Measurements from ENCODE around the gene ZNF846.
A peak's percentile ranks its signal among the peaks of the same experiment; 100 is the strongest.
"Not testable (repeated sequence)": the region's sequence is repeated elsewhere in the genome, so short reads cannot be mapped to it uniquely, and the experiment has no call there.

ZNF846 gene

DNA sequence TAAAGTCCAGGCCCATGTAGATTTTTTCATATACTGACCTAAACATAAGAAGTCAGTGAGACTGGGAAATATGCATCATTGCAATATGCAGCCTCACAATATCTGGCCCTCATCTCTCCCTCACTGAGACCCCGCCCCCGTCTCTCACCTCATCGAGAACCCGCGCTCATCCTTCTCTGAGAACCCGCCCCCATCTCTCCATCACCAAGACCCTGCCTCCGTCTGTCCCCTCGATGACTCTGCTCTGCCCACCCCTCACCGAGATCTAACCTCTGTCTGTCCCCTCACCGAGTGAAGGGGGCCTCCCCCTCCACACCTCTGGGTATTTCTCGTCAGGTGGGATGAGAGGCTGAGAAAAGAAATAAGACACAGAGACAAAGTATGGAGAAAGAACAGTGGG is 20.5 kb upstream of the ZNF846 start:
- no peak for DNase-seq (ENCODE audit: low read depth)
- H3K4me3 ChIP-seq (ENCODE audit: low read length), result no peak overlapping the region
- TF ChIP-seq, protein P1, sequence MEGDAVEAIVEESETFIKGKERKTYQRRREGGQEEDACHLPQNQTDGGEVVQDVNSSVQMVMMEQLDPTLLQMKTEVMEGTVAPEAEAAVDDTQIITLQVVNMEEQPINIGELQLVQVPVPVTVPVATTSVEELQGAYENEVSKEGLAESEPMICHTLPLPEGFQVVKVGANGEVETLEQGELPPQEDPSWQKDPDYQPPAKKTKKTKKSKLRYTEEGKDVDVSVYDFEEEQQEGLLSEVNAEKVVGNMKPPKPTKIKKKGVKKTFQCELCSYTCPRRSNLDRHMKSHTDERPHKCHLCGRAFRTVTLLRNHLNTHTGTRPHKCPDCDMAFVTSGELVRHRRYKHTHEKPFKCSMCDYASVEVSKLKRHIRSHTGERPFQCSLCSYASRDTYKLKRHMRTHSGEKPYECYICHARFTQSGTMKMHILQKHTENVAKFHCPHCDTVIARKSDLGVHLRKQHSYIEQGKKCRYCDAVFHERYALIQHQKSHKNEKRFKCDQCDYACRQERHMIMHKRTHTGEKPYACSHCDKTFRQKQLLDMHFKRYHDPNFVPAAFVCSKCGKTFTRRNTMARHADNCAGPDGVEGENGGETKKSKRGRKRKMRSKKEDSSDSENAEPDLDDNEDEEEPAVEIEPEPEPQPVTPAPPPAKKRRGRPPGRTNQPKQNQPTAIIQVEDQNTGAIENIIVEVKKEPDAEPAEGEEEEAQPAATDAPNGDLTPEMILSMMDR (conservative IDR thresholded peaks at IDR 0.05; ENCODE audit: low read length), result no peak

DNA sequence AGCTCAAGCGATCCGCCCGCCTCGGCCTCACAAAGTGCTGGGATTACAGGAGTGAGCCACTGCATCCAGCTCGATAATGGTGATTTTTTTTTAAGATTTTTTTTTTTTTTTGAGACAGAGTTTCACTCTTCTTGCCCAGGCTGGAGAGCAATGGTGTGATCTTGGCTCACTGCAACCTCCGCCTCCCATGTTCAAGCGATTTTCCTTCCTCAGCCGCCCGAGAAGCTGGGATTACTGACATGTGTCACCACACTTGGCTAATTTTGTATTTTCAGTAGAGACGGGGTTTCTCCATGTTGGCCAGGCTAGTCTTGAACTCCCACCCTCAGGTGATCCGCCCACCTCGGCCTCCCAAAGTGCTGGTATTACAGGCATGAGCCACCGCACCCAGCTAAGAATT is 20.1 kb upstream of the ZNF846 start:
- DNase-seq (ENCODE audit: low read depth); H3K4me3 ChIP-seq (ENCODE audit: low read length): not testable (repeated sequence)

DNA sequence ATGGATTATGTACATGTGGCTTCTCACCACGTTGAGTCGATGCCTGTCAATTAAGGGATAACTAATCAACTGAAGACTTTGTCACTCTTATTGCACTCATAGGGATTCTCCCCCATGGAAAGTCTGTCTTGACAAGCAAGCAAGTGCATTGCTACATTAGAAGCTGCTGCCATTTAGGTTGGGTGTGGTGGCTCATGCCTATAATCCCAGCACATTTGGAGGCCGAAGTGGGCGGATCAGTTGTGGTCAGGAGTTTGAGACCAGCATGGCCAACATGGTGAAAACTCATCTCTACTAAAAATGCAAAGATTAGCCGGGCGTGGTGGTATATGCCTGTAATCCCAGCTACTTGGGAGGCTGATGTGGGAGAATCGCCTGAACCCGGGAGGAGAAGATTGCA is 18.3 kb upstream of the ZNF846 start:
- TF ChIP-seq, protein P1 (conservative IDR thresholded peaks at IDR 0.05; ENCODE audit: low read length), result no peak
- DNase-seq (ENCODE audit: low read depth), result no peak
- H3K4me3 ChIP-seq (ENCODE audit: low read length), result no peak overlapping the region

DNA sequence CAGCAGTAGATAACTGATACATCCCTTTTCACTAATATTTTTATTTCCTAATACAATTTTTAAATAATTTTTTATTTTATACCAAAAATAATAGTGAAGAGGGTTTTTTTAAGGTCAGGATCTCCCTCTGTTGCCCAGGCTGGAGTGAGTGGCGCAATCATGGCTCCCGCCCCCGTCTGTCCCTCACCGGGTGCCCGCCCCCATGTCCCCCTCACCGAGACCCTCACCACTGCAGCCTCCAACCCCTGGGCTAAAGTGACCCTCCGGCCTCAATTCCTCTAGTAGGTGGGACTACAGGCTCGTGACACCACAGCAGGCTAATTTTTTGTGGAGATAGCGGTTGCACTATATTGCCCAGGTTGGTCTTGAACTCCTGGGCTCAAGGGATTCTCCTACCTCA is 17.8 kb upstream of the ZNF846 start:
- no peak for DNase-seq (ENCODE audit: low read depth)
- H3K4me3 ChIP-seq (ENCODE audit: low read length), result peak overlapping the region; percentile 95
- TF ChIP-seq, protein P1 (conservative IDR thresholded peaks at IDR 0.05; ENCODE audit: low read length), result no peak

DNA sequence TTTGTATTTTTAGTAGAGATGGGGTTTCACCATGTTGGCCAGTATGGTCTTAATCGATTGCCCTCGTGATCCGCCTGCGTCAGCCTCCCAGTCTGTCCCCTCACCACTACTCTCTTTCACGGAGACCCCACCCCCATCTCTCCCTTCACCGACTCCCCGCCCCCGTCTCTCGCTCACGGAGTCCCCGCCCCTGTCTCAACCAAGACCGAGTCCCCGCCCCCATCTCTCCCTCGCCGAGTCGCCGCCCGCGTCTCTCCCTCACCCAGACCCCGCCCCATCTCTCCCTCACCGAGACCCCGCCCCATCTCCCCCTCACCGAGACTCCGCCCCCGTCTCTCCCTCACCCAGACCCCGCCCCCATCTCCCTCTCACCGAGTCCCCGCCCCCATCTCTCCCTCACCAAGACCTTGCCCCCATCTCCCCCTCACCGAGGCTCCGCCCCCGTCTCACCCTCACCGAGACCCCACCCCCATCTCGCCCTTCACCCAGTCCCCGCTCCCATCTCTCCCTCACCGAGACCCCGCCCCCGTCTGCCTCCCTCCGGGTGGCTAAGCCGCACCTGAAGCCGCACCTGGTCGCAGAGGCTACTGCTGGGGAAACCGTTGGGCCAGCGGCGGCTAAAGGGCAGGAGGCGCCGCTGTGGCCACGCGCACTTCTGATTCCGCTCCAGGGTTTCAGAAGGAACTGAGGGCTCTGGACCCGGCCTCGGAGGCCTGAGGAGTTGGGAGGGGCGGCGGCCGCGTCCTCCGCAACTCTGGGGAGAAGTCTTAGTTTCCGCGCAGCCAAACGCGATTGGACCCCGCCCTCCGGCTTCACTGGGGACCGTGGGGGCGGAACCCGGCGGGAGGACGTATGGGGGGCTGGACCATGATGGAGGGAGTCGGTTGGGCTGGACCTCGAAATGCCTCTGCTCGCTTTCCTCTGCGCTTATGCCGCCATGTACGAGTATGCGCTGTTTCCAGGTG is 17.1 kb upstream of the ZNF846 start:
- peak overlapping the region; percentile 95 for H3K4me3 ChIP-seq (ENCODE audit: low read length)
- TF ChIP-seq, protein P1 (conservative IDR thresholded peaks at IDR 0.05; ENCODE audit: low read length), result no peak
- peak; percentile 91 for DNase-seq (ENCODE audit: low read depth)

DNA sequence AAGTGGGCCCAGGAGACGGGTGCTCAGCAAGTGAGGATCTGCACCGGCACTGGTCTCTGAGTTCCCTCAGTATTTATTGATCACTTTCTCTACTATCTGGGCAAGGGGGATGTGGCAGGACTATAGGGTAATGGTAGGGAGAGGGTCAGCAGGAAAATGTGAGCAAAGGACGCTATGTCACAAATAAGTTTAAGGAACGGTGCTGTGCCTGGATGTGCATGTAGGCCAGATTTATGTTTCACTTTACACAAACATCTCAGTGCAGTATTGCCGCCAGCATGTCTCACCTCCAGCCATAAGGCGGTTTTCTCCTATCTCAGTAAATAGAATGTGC is 15.6 kb upstream of the ZNF846 start:
- not testable (repeated sequence) for DNase-seq (ENCODE audit: low read depth); H3K4me3 ChIP-seq (ENCODE audit: low read length)

DNA sequence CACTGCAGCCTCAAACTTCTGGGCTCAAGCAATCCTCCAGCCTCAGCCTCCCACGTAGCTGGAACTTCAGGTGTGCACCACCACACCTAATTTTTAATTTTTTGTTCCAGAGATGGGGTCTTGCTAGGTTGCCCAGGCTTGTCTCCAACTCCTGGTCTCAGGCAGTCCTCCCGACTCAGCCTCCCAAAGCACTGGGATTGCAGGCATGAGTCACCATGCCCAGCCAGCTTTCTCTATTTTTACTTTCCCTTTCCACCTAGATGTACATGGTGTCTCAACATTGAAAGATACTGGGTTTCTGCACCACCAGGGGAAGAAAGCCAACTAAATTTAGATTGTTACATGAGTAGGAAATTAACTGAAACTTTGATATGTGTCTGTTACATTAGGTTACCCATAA is 13.8 kb upstream of the ZNF846 start:
- TF ChIP-seq, protein P1 (conservative IDR thresholded peaks at IDR 0.05; ENCODE audit: low read length), result no peak
- DNase-seq (ENCODE audit: low read depth), result no peak
- no peak overlapping the region for H3K4me3 ChIP-seq (ENCODE audit: low read length)
